ENCODE results near the gene KCNAB3. TPM values are rescaled to one million over a fixed set of nuclear protein-coding genes. Genes with fewer than 3 reads are reported as not detected.

The KCNAB3 gene
- total RNA-seq, 1 donor = 1.2 TPM

DNA sequence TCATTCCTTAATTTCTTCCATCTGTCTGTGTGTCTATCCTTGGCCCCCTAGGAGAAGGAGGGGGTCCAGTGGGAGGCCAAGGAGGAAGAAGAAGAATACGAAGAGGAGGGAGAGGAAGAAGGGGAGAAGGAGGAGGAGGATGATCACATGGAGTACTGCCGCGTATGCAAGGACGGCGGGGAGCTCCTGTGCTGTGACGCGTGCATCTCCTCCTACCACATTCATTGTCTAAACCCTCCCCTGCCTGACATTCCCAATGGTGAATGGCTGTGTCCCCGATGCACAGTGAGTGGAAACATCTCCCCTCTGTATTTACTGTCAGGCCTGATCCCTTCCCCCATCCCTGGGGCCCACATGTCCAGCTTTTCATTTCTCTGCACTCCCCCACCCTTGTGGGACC is 34.8 kb downstream of the KCNAB3 start:
- H3K9me3 ChIP-seq (ENCODE audit: low read depth, low read length) = no peaks in the 10 kb centered on the region

DNA sequence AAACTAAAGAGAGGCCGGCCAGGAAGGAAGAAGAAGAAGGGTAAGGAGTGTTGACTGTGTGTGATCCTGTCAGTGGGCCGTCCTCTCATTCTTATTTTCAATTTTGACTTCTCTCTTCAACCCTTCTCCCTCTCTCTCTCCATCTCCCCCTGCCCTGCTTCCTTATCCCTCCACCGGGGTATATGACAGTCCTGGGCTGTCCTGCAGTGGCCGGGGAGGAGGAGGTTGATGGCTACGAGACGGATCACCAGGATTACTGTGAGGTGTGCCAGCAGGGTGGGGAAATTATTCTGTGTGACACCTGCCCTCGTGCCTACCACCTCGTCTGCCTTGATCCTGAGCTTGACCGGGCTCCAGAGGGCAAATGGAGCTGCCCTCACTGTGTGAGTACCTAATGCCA is 35.4 kb downstream of the KCNAB3 start:
- Histone ChIP-seq H3K9me3 (ENCODE audit: low read depth, low read length) (no peaks in the 10 kb centered on the region), H3K27me3 (ENCODE audit: insufficient read depth, low read length) (no peaks in the 10 kb centered on the region), H3K4me1 (ENCODE audit: insufficient read depth, low read length) (peaks cover 22% of the 10 kb centered on the region), H3K4me3 (ENCODE audit: low read length) (no peak overlapping the region)

More for the DNA sequence above, 34.8 kb downstream of the KCNAB3 start:
- Histone ChIP-seq H3K27me3 (ENCODE audit: insufficient read depth, low read length) (no peaks in the 10 kb centered on the region), H3K4me3 (ENCODE audit: low read length) (no peak overlapping the region), H3K4me1 (ENCODE audit: insufficient read depth, low read length) (peaks cover 15% of the 10 kb centered on the region)

DNA sequence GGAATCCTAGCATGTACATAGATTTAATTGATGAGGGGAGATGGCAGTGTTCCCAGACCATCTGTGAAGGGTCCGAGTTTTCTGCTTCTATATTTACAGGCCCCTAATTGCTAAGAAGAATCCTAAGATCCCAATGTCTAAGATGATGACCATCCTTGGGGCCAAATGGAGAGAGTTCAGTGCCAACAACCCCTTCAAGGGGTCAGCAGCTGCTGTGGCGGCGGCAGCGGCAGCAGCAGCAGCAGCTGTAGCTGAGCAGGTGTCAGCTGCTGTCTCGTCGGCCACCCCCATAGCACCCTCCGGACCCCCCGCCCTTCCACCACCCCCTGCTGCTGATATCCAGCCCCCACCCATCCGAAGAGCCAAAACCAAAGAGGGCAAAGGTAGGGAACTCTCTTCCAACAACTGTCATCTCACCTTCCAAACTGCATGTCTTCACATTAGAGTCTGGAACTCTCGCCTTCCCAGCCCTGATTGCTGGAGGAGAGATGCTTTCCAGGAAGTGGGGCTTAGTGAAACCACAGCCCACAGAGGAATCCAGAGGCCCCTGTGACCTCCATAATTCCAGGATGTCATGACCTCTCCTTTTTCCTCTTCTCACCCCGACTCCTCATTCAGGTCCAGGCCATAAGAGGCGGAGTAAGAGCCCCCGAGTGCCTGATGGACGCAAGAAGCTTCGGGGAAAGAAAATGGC is 36.3 kb downstream of the KCNAB3 start:
- Histone ChIP-seq H3K4me1 (ENCODE audit: insufficient read depth, low read length) (peaks cover 31% of the 10 kb centered on the region), H3K9me3 (ENCODE audit: low read depth, low read length) (no peaks in the 10 kb centered on the region), H3K27me3 (ENCODE audit: insufficient read depth, low read length) (no peaks in the 10 kb centered on the region)

DNA sequence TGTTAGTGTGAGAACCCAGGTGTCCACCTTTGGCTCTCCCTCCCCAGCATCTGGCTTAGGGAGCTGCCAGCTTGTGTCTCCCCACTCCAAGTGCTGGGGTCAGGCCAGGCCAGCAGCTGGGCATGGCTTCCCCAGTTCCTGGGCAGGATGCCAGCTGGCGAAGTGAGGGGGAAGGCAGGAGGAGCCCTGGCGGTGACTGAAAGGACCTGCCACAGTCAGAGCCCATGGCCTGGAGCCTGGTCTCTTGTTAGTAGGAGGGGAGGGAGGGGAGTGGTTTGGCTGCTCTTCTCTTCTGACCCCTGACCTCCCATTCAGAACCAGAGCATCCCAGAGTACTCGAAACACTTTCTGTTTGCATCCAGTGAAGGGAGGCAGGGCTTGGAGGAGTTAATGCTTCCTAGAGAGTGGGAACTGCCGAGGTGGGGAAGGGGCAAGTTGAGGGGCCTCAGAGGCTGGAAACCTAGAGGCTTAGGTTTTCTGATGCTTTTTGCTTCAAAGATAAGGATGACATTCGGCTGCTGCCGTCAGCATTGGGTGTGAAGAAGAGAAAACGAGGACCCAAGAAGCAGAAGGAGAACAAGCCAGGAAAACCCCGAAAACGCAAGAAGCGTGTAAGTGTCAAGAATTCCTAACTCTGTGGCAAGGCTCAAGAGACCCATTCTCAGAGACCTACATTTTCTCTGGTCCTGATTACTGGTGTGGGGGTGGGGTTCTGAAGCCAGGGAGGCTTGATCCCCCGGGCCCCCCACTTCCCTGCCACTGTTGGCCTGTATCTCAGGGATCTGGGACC is 40.3 kb downstream of the KCNAB3 start:
- no peaks in the 10 kb centered on the region for H3K9me3 ChIP-seq (ENCODE audit: low read depth, low read length)
- no peaks in the 10 kb centered on the region for H3K27me3 ChIP-seq (ENCODE audit: insufficient read depth, low read length)
- H3K4me1 ChIP-seq (ENCODE audit: insufficient read depth, low read length) = peaks cover 54% of the 10 kb centered on the region
- H3K4me3 ChIP-seq (ENCODE audit: low read length) = no peak overlapping the region

More for the DNA sequence above, 36.3 kb downstream of the KCNAB3 start:
- no peak overlapping the region for H3K4me3 ChIP-seq (ENCODE audit: low read length)

DNA sequence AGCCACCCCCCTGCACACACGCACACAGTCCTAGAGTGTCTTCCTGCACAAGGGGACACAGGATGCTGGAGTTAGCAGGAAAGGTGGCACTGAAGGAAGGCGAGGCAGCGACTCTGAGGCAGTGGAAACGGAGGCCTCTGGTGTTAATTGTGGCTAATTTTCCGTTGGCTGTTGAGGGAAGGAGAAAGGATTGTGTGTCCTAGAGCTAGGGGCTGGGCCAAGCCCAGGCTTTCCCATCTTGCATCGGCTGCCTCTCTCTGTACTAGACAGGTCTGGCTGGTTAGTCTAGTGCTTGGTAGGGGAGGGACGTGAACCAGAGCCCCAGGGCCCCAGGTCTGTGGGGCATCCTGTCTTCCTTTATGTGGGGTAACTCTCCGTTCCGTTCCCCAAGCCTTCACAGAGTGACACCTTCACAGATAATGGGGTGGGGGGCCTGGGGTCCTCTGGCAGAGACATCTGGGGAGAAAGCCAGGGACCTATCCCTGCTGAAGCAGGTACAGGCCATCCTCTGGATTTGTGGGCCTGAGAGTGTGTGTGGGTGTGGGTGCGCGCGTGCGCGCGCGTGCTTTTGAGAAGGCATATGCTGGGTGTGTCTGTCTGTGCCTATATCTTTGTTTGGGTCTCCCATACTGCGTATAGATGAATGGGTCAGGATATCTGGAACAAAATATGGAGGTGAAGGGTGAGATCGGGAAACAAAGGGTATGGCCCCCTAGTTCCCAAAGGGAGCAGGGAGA is 41.3 kb downstream of the KCNAB3 start, which contains the start of gene CHD3:
CHD3 (plus strand) TSS at position 606 of the 737 bp plus-strand sequence. CDS start 212 bp downstream, outside the sequence.
- peaks cover 60% of the 10 kb centered on the region for H3K4me1 ChIP-seq (ENCODE audit: insufficient read depth, low read length)
- H3K9me3 ChIP-seq (ENCODE audit: low read depth, low read length) = no peaks in the 10 kb centered on the region
- peak within 1 kb of the TSS; percentile 68 for H3K4me3 ChIP-seq (ENCODE audit: low read length)
- H3K27me3 ChIP-seq (ENCODE audit: insufficient read depth, low read length) = no peaks in the 10 kb centered on the region

DNA sequence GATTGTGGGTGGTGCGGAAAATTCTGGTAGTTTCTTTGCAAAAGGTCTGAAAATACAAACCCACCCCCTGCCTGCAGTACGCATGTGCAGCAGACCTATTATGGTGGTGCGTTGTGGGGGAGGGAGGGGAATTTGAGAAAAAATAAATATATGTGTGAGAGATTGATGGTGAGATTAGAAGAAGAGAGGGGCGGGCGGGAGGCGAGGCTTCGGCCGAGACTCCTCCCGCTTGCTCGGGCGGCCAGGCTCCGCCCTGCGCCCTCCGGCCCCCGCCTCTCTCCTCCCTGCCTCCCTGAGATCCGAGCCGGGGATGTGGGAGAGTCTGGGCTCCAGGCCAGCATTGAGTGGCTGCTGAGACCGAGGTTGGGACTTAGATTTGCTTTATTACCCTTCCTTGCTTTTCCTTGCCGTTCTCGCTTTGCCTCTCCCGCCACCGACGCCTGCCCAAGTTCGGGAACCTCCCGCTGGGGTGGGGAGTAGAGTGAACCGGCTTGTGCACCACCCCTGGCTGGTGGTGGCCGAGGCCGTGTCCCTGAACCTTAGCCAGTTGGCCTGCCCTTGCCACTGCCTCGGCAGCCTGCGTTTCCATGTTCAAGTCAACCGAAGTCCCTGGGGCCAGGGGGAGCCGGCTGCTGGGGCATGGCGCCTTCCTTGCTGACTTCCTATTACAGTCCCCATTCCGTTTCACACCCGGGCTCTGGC is 42.0 kb downstream of the KCNAB3 start:
- H3K4me1 ChIP-seq (ENCODE audit: insufficient read depth, low read length) = peaks cover 65% of the 10 kb centered on the region
- H3K9me3 ChIP-seq (ENCODE audit: low read depth, low read length) = no peaks in the 10 kb centered on the region
- H3K4me3 ChIP-seq (ENCODE audit: low read length) = peak overlapping the region; percentile 68
- no peaks in the 10 kb centered on the region for H3K27me3 ChIP-seq (ENCODE audit: insufficient read depth, low read length)

DNA sequence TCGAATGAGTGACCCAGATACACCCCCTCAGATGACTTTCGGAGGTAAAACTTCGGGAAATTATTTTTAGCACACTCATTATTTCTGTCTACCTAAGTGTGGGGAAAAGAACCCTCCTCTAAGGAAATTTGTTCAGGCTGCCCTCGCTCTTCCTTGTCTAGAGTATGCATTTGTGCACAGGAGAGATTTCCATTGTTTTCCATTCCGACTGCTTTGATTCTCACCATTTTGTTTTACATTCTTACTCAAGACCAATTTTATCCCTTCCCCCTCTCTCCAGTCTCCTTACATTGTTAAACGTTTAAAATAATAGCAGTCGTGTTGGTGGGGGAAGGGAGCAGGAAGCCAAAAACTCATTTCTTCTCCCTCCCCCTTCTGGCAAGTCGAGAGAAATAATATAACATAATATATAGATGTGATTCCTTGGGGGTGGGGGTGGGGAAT is 42.6 kb downstream of the KCNAB3 start:
- H3K4me1 ChIP-seq (ENCODE audit: insufficient read depth, low read length) = peaks cover 69% of the 10 kb centered on the region
- H3K27me3 ChIP-seq (ENCODE audit: insufficient read depth, low read length) = no peaks in the 10 kb centered on the region
- peak overlapping the region; percentile 68 for H3K4me3 ChIP-seq (ENCODE audit: low read length)
- no peaks in the 10 kb centered on the region for H3K9me3 ChIP-seq (ENCODE audit: low read depth, low read length)

DNA sequence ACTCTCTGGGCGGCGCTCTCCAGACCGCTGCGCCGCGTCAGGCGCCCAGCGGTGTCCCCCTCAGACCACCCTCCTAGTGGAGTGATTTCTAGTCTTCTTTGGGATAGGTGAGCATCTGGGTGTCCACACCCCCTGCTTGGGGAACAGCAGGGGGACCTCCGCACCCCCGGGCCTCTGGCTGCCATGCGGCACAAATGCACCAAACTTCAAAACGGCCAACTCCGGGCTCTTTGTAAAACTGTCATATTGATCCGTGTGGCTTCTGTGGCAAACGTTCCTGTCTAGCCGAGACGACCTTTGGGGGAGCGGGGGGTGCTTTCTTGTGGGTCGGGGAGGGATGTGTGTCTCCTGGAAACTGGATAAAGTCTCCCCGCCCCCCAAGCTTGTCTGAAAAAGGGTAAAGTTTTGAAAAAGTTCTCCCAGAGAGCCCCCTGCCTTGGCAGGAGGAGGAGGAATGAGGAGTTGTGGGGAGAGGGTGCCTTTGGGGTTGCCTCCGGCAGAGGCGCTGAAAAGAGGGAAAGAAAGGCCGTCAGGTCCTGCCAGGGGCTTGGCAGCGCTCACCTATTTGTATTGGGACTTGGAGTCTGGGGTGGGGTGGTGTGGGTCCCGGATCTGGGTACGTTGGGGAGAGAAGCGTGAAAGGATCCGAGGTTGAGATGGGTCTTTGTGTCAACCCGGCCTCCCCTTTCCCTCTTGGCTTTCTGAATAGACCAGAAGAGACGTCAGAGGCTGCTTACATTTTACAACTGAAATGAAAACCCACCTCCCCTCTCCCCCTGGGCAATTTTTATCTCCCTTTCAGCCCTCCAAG is 43.2 kb downstream of the KCNAB3 start:
- no peaks in the 10 kb centered on the region for H3K27me3 ChIP-seq (ENCODE audit: insufficient read depth, low read length)
- no peaks in the 10 kb centered on the region for H3K9me3 ChIP-seq (ENCODE audit: low read depth, low read length)
- H3K4me1 ChIP-seq (ENCODE audit: insufficient read depth, low read length) = peaks cover 72% of the 10 kb centered on the region
- H3K4me3 ChIP-seq (ENCODE audit: low read length) = peak overlapping the region; percentile 68

DNA sequence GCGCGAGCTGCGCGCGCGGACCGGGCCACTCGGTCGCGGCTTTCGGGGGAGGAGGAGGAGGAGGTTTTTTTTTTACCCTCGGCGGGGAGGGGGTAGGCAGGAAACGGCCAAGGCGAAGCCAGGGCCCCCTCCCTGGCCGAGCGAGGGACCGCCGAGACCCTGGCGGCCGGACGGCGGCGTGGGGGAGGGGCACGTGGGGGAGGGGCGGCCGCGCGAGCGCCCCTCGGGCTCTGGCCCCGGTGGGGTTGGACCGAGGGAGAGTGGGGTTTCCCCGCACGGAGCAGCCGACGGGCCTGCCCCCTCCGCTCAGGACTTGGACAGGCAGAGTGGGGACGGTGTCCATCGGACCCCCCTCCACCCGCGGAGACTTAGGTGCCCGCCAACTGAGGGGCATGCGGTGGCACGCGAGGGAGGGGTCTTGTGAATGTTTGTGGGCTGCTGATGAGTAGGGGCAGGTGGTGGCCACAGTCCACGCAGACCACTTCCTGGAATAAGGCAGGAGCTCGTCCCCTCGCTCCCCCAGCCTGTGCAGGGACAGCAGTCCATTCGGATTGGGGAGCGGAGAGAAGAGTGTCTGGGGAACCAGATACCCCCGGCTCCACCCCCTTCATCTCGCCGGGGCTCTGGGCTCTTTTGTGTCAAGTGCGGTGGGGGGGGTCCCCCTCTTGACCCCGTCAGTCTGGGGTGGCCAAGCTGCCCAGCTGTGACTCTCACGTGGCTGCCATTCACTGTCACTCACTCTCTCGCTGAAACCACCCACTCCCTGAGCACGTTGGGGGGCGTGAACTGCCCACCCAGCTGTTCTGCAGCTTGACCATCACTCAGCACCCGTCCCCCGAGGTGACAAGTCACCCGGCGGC is 44.1 kb downstream of the KCNAB3 start:
- Histone ChIP-seq H3K4me3 (ENCODE audit: low read length) (peak overlapping the region; percentile 68), H3K4me1 (ENCODE audit: insufficient read depth, low read length) (peaks cover 77% of the 10 kb centered on the region), H3K27me3 (ENCODE audit: insufficient read depth, low read length) (no peaks in the 10 kb centered on the region), H3K9me3 (ENCODE audit: low read depth, low read length) (no peaks in the 10 kb centered on the region)

DNA sequence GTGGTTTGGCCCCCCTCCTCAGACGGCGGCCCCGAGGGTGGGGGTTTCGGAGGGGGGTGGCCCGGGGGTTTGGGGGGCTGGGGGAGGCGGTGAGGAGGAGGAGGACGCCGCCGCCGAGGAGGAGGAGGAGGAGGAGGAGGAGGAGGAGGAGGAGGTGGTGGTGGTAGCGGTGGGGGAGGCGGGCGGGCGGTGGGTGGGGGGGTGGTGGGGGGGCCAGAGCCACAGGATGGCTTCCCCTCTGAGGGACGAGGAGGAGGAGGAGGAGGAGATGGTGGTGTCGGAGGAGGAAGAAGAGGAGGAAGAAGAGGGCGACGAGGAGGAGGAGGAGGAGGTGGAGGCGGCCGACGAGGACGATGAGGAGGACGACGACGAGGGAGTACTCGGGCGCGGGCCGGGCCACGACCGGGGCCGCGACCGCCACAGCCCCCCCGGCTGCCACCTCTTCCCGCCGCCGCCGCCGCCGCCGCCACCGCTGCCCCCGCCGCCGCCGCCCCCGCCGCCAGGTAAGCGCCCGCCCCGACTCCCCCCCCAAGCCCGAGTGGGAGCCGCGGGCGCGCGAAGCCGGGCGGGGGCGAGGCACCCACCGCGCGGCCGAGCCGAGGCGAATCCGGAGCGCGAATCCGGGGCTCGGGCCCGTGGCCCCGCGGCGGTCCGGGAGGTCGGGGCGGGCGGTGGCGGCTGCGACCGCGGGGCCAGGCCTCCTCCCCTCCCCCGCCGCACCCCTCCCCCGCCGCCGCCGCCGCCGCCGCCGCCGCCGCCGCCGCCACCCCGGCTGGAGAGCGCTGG is 44.9 kb downstream of the KCNAB3 start:
- H3K27me3 ChIP-seq (ENCODE audit: insufficient read depth, low read length) = no peaks in the 10 kb centered on the region
- no peaks in the 10 kb centered on the region for H3K9me3 ChIP-seq (ENCODE audit: low read depth, low read length)
- H3K4me1 ChIP-seq (ENCODE audit: insufficient read depth, low read length) = peaks cover 77% of the 10 kb centered on the region
- peak overlapping the region; percentile 68 for H3K4me3 ChIP-seq (ENCODE audit: low read length)

DNA sequence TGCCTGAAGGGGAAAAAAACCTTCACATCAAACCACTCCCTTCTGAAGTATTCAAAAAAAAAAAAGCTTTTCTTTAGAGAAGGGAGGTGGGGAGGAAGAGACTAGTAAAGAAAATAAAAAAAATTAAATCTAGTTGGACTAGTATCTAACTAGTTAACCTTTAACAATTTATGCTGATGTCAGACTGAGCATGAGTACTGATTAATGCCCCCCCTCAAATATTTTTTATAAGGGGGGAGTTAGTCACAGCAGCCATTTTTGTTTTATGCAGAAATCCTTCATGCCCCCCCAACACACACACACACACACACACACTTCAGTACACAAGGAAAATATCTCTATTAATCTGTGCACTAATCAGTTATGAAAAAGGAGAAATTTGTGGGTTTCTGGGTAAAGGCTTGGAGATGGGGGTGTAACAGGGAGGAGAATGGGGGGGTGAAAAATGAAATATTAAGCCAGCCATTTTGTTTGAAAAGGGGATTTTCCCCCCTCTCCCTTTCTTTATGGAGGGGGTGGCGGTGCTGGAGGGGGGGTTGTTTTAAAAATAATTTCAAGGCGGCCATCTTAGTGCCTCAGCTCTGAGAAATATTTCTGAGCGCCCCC is 45.8 kb downstream of the KCNAB3 start:
- H3K4me1 ChIP-seq (ENCODE audit: insufficient read depth, low read length) = peaks cover 72% of the 10 kb centered on the region
- no peaks in the 10 kb centered on the region for H3K27me3 ChIP-seq (ENCODE audit: insufficient read depth, low read length)
- peak overlapping the region; percentile 10 for H3K4me3 ChIP-seq (ENCODE audit: low read length)
- no peaks in the 10 kb centered on the region for H3K9me3 ChIP-seq (ENCODE audit: low read depth, low read length)

DNA sequence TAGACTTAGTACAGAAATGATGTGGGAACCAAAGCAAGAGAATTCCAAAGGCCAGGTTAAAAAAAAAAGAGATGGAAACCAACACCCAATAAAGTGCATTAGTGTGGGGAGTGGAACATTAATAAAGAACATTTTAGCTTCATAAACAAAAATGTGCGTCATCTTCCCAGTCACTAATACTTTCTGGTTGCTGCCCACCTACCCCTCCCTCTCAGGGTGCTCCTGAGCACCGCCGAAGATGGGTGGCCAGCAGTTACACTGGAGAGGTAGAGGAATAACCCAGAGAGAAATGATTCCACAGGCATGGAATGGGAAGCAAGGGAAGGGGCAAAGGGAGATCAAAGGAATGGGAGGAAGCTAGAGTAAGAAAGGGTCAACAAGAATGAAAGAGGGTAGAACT is 47.0 kb downstream of the KCNAB3 start:
- H3K4me3 ChIP-seq (ENCODE audit: low read length) = no peak overlapping the region
- H3K27me3 ChIP-seq (ENCODE audit: insufficient read depth, low read length) = no peaks in the 10 kb centered on the region
- peaks cover 60% of the 10 kb centered on the region for H3K4me1 ChIP-seq (ENCODE audit: insufficient read depth, low read length)
- H3K9me3 ChIP-seq (ENCODE audit: low read depth, low read length) = no peaks in the 10 kb centered on the region
